Heart right ventricle (tissue), 16 donors: ENCODE measurements around the gene ELMO1. TPM values are rescaled to one million over a fixed set of nuclear protein-coding genes. Genes with fewer than 3 reads are reported as not detected.

Source experiments
- ATAC-seq, 8 donors: fragments of 200-7000 bp; cut with Tn5 transposase; one replicate each; pipeline ENCODE4 v1.9.1; 2020; ENCODE audit warnings: mild to moderate bottlenecking in 8 of 8, moderate library complexity in 8 of 8, moderate number of reproducible peaks in 1 of 8
- DNase-seq, 2 donors: peaks; one replicate each; pipeline ENCODE4 v3.0.0-alpha.2; 2020
- H3K27ac ChIP-seq, 10 donors: fragments of 200-600 bp; sonication (generic) in 2 of 10; one replicate each; pipeline versions ENCODE4 v1.5.0 to v1.8.0; 2020 to 2022; ENCODE audit warnings: mild to moderate bottlenecking in 3 of 10
- H3K27me3 ChIP-seq, 7 donors: fragments of 200-600 bp; one replicate each; pipeline ENCODE4 v1.8.0; 2021 to 2022; ENCODE audit warnings: mild to moderate bottlenecking in 2 of 7
- H3K36me3 ChIP-seq, 9 donors: fragments of 200-600 bp; sonication (generic) in 1 of 9; one replicate each; pipeline versions ENCODE4 v1.5.0 to v1.8.0; 2020 to 2022; ENCODE audit warnings: mild to moderate bottlenecking in 2 of 9
- H3K4me1 ChIP-seq, 9 donors: fragments of 200-600 bp; sonication (generic) in 1 of 9; one replicate each; pipeline versions ENCODE4 v1.5.0 to v1.8.0; 2020 to 2022; ENCODE audit warnings: mild to moderate bottlenecking in 4 of 9
- H3K4me3 ChIP-seq, 10 donors: fragments of 200-600 bp; sonication (generic) in 2 of 10; one replicate each; pipeline versions ENCODE4 v1.5.0 to v1.8.0; 2020 to 2022; ENCODE audit warnings: mild to moderate bottlenecking in 7 of 10, moderate library complexity in 2 of 10
- H3K9me3 ChIP-seq, 11 donors: fragments of 200-600 bp in 10 of 11; sonication (generic) in 2 of 11; one replicate each; pipeline versions ENCODE4 v1.5.0 to v1.8.0; 2013 to 2022; ENCODE audit warnings: mild to moderate bottlenecking in 2 of 11, control low read depth in 1 of 11, moderate library complexity in 1 of 11
- WGBS, 2 donors: extraction: QIAGEN DNeasy Blood & Tissue Kit; methylation state at CpG; one replicate each; pipeline ENCODE4 v1.1.7; 2013; ENCODE audit warnings: inconsistent platforms in 1 of 2; 5-methylcytosine and 5-hydroxymethylcytosine counted together
- intact Hi-C, 10 donors: fragments of 100-400 bp; cut with DNase I; formaldehyde crosslinking; loops; one replicate each; pipeline versions ENCODE4 v1.11.1 to v1.14.2; 2022
- polyA plus RNA-seq, 2 donors: library from polyadenylated mRNA; stranded (reverse); fragments of 200-250 nt; gene quantifications; one replicate each; pipeline ENCODE4 v1.2.3, GENCODE V29; 2013
- total RNA-seq, 10 donors: library from RNA; stranded (reverse); fragmentation: NEBNext Ultra II Directional in 3 of 10; extraction: Animal tissue kit (Norgen Biotek cat#: 25700) in 3 of 10; gene quantifications; one replicate each; pipeline versions ENCODE4 v1.2.1 to v1.2.4, GENCODE V29; 2021 to 2023
- TF ChIP-seq, protein P1 (sequence below), 9 donors: fragments of 200-600 bp; sonication (generic) in 2 of 9; IDR thresholded peaks; one replicate each; pipeline versions ENCODE4 v1.5.0 to v1.8.0; 2021 to 2022; ENCODE audit warnings: antibody characterized with exemption in 9 of 9, mild to moderate bottlenecking in 5 of 9, moderate library complexity in 1 of 9
- donor health status: Arrhythmogenic right ventricular cardiomyopathy.
- donor health status: ischemic (EF 13 %, LVEDD 7.1; RV severe dilation, severe dysfunction).
- donor health status: healthy with polysubstance abuse.
- donor health status: DM: no; HTN: yes; CAD: no.
- donor health status: DM: no; HTN: no; CAD: no.
- donor health status: ischemic (EF 25% LVEDD 6.9; RV normal size, moderate dysfunction).
- donor health status: ischemic (EF 25% LVEDD 5.7; RV mildly dilated, moderate dysfunction).
- donor health status: healthy.
- donor health status: DM: yes; HTN: yes; CAD: no.
- donor health status: Ischemic cardiomyopathy.
- donor health status: ischemic (EF 35%, LVEDD 5.7; RV mildly dilated, moderate dysfunction).
- donor health status: nonischemic (EF 11% LVEDD 7.7; RV severe dilation, severe dysfunction).
- donor health status: DM: yes; HTN: yes; CAD: no.
- donor health status: PGD.
- donor health status: ischemic (EF 29% LVEDD 5.4; RV normal size, mild dysfunction).
- donor health status: nonischemic (EF 23%, LVEDD 6.1; RV moderate dilation, normal function).

The ELMO1 gene
- total and polyA plus RNA-seq, 12 donors: 8.5 to 18.0 (median 13.9) TPM

DNA sequence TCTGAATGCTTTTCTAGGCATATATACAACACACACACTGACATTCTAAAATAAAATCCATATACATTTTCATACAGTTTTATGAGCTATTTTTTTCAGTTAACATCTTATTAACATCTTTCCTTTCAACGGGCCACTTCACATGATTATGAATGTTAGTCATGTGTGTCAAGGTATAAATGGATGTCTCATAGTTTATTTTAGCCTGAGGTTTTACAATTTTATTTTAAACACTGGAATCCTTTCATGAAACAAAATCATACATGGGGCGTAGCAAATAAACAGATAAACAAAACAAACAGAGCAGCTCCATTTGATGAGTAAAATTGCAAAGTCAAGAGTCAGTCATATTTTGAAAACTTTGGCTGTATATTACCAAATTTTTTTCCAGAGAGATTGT is 604.3 kb downstream of the ELMO1 start:
- Histone ChIP-seq H3K4me3 (no peak overlapping the region), H3K9me3 (peaks cover 0 to 41% (median 15%) of the 10 kb centered on the region in 11 donors), H3K4me1 (no peaks in the 10 kb centered on the region), H3K27me3 (no peaks in the 10 kb centered on the region), H3K27ac (no peak overlapping the region), H3K36me3 (no peaks in the 10 kb centered on the region)
- TF ChIP-seq, protein P1, sequence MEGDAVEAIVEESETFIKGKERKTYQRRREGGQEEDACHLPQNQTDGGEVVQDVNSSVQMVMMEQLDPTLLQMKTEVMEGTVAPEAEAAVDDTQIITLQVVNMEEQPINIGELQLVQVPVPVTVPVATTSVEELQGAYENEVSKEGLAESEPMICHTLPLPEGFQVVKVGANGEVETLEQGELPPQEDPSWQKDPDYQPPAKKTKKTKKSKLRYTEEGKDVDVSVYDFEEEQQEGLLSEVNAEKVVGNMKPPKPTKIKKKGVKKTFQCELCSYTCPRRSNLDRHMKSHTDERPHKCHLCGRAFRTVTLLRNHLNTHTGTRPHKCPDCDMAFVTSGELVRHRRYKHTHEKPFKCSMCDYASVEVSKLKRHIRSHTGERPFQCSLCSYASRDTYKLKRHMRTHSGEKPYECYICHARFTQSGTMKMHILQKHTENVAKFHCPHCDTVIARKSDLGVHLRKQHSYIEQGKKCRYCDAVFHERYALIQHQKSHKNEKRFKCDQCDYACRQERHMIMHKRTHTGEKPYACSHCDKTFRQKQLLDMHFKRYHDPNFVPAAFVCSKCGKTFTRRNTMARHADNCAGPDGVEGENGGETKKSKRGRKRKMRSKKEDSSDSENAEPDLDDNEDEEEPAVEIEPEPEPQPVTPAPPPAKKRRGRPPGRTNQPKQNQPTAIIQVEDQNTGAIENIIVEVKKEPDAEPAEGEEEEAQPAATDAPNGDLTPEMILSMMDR (IDR thresholded peaks at IDR 0.05): no peak
- no peak for DNase-seq
- intact Hi-C loops: no loop called here
- no peak for ATAC-seq
- 88 to 90% methylated on average over 2 of the region's 2 CpGs for WGBS, 2 donors

DNA sequence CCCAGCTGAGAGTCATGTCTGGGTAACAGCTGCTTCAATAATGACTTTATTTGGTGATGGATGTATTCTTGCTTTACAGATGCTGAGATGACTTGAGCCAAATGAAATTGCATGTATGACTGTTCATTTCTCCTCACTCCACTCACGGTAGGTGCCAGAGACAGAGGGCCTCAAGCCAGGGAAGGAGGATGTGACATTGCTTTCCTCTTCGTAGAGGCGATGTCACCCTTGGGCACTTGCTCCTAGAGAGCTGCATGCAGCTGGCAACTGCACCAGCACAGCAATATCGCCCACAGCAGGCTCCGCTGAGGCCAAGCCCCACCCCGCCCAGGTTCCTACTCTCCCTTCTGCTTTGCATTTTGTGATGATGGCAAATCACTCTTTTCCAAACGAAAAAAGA is 607.8 kb downstream of the ELMO1 start:
- no peaks in the 10 kb centered on the region for H3K4me1 ChIP-seq
- 71 to 72% methylated on average over 7 of the region's 7 CpGs for WGBS, 2 donors
- TF ChIP-seq, protein P1 (IDR thresholded peaks at IDR 0.05): no peak

DNA sequence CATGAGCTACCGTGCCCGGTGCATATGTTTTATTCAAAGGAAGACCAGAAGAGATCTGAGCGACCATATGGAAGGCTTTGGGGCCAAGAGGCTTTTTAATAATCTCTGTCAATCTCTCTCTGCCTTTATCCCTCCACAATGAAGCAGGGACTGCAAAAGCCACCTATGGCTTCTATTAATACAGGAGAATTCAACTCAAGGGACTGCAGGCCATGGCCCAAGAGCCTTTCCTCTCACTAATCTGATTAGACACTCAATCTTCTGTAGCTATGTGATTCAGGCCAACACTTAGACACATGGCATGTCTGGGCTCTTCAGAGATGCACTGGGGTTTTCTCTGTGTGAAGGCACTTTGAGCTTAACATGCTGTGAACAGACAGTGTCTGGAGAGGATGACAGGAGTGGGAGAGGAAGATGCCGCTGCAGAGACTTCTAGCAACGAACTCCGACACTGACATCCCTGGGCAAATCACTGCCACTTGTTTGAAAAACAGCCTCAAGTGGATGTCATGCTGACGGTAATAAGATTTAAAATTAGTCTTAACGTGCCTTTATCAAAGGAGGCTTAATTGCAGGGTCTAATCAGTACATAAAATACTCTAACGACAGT is 609.9 kb downstream of the ELMO1 start:
- intact Hi-C loops: no loop called here
- peaks cover 0 to 7% (median 3%) of the 10 kb centered on the region in 11 donors for H3K9me3 ChIP-seq

More for the DNA sequence above, 607.8 kb downstream of the ELMO1 start:
- Histone ChIP-seq H3K4me3 (no peak overlapping the region), H3K27ac (no peak overlapping the region), H3K36me3 (no peaks in the 10 kb centered on the region), H3K27me3 (no peaks in the 10 kb centered on the region), H3K9me3 (peaks cover 0 to 11% (median 0%) of the 10 kb centered on the region in 11 donors)
- ATAC-seq: no peak
- DNase-seq: no peak
- intact Hi-C loops: no loop called here

DNA sequence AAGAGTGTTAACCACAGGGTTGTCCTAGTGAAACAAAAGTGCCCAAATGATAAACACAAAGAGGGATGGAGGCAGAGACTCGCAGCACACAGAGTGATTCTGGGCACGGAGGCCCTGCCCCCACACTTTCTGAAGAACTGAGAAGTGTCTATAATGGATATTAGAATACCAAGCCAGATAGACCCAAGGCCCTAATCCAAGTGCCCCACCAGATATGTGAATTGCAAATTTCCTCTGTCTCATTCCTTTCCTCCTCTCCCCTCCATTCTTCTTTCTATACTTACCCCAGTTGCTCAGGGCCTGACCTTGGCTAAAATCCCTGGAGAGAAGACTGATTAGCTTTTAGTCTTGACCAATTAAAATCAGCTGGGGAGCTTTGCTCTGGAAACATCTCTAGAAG is 617.6 kb downstream of the ELMO1 start:
- intact Hi-C loops: no loop called here

More for the DNA sequence above, 609.9 kb downstream of the ELMO1 start:
- Histone ChIP-seq H3K27ac (no peak overlapping the region), H3K4me3 (no peak overlapping the region), H3K36me3 (no peaks in the 10 kb centered on the region), H3K4me1 (no peaks in the 10 kb centered on the region), H3K27me3 (no peaks in the 10 kb centered on the region)
- ATAC-seq (no peak), DNase-seq (no peak)
- TF ChIP-seq, protein P1 (IDR thresholded peaks at IDR 0.05): no peak
- 73 to 76% methylated on average over 9 of the region's 9 CpGs for WGBS, 2 donors

More for the DNA sequence above, 617.6 kb downstream of the ELMO1 start:
- WGBS, 2 donors: 92 to 95% methylated on average over 2 of the region's 2 CpGs
- Histone ChIP-seq H3K4me1 (no peaks in the 10 kb centered on the region), H3K27me3 (no peaks in the 10 kb centered on the region), H3K36me3 (no peaks in the 10 kb centered on the region), H3K4me3 (no peak overlapping the region), H3K9me3 (peaks cover 0 to 18% (median 4%) of the 10 kb centered on the region in 11 donors), H3K27ac (no peak overlapping the region)
- TF ChIP-seq, protein P1 (IDR thresholded peaks at IDR 0.05): no peak
- no peak for ATAC-seq
- DNase-seq: no peak
